LNCAP (cell line): Measurements from ENCODE around the gene CSRNP3.

Experiments used
- CTCF ChIP-seq: fragments of 450-650 bp; IDR thresholded peaks from 2 replicates; pipeline ENCODE4 v1.5.1; 2017; ENCODE audit warnings: mild to moderate bottlenecking

Gene CSRNP3

DNA sequence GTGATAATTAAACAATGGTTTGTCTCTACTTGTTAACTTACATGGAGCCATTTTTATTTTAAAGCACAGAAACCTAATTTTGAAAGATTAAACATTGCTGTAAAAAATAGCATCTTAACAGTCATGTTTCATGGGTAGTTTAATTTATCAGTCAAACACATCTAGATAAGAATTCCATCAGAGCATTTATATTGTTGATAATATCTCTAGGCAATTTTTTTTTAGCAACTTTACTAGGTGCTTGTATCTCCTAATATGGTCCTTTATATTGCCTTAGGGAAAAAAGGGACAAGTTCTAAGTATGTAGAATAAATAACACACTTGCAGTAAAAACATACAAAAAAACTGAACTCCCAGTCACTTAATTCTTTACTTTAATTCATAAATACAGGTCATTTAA is 863 bp downstream of the CSRNP3 start:
- TF ChIP-seq CTCF = no peak

DNA sequence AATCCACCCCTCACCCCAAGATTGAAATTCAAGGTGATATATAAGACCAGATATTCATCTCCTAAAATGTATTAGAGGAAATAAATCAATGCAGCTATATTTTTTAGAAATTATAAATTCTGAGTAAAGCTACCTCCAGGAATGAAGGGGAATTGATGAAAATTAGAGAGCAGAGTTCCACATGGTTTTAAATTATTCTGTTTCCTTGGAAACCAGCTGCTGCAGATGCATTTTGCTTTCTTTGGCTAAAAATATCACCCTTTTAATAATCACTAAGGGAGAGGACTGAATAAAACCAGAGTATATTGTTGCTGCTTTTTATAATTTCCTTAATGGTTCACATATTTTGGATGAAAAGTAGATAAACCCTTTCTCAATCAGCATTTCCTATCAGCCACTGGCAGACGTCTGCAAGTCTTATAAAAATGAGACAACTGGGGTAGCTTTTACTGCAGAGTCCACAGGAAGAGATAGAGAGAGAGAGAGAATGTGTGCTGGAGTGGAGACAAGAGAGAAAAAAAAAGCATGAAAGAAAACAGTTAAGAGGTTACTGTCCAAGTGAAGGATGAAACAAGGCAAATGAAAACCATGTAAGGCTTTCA is 2.0 kb downstream of the CSRNP3 start:
- TF ChIP-seq CTCF = no peak

GRCh38 chr2:165472922-165473321 is 3.4 kb downstream of the CSRNP3 start:
- TF ChIP-seq CTCF = no peak

GRCh38 chr2:165474619-165475276 is 5.2 kb downstream of the CSRNP3 start:
- no peak for TF ChIP-seq CTCF

- no peak for TF ChIP-seq CTCF
These were observed 5.9 kb downstream of the CSRNP3 start for GRCh38 chr2:165475277-165476004.

- no peak for TF ChIP-seq CTCF
These were observed 10.4 kb downstream of the CSRNP3 start for GRCh38 chr2:165479856-165480255.

DNA sequence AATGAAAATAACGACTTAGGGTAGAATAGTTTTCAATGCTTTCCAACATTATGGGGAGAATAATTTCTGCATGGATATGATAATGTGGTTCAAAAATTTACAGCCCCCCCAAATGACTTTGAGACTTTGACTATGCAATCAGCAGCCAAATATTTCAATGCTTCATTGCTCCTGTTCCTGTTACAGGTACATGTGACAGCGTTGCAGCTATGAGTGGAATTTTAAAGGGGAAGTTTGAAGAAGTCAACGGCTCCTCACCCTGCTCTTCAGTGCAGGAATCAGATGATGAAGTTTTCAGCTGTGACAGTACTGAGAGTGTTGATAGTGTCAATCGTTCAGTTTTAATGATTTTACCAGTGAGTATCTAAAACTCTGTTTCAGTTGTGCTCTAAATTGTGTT is 25.1 kb downstream of the CSRNP3 start:
- TF ChIP-seq CTCF = no peak
